Ishikawa (cell line): ENCODE data around the gene NOP14.

Experiments used
- CEBPB ChIP-seq: IDR thresholded peaks from 2 replicates; pipeline ENCODE4 v1.6.1; 2012
- EGR1 ChIP-seq: IDR thresholded peaks from 2 replicates; pipeline ENCODE4 v1.6.1; 2012
- EP300 ChIP-seq: IDR thresholded peaks from 2 replicates; pipeline ENCODE4 v1.6.1; 2012; ENCODE audit warnings: borderline replicate concordance
- FOXM1 ChIP-seq: IDR thresholded peaks from 2 replicates; pipeline ENCODE4 v1.6.1; 2012; ENCODE audit warnings: low read depth, borderline replicate concordance
- RAD21 ChIP-seq: IDR thresholded peaks from 2 replicates; pipeline ENCODE4 v1.6.1; 2012; ENCODE audit warnings: low read depth
- TAF1 ChIP-seq: IDR thresholded peaks from 2 replicates; pipeline ENCODE4 v1.6.1; 2012; ENCODE audit warnings: low read depth, mild to moderate bottlenecking
- TCF12 ChIP-seq: IDR thresholded peaks from 2 replicates; pipeline ENCODE4 v1.6.1; 2012; ENCODE audit warnings: low read depth

DNA sequence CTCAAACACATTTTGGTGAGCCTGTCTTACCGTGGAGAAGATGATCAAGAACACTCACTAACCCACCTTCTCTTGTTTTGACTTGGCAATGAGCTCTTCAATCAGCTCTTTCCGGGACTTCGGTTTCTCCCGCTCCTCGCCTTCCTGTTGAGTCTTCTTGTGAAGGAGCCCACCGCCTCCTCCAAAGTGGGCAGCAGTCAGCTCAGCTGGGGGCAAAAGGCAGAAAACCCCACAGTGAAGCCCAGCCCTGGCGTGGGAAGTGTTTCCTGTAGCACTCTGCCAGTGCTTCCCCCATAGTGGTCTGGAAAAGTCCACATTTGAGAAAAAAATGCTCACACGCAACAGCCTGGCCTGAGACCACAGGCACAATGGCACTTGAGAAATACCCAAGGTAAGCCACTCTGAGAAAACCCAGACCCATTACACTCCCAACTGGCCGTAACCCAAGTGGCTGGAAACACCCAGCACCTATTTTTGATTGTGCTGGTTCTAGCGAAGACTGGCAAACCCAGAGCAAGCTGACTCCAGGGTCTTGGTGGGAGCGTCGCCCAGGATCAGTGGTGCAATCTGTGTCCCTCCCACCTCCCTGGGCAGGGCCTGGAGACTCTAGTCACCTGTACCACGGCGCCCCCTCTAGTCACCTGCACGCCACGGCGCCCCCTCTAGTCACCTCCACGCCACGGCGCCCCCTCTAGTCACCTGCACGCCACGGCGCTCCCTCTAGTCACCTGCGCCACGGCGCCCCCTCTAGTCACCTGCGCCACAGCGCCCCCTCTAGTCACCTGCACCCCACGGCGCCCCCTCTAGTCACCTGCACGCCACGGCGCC lies 8.6 kb downstream of the NOP14 start:
- TF ChIP-seq TCF12 (no peak), FOXM1 (no peak), RAD21 (peak; percentile 11; the same call in 1 of the 2 replicates), TAF1 (no peak), CEBPB (no peak), EP300 (no peak), EGR1 (no peak)
